Brain microvascular endothelial cell (primary cell): Measurements from ENCODE around the gene TEPSIN.
A peak's percentile ranks its signal among the peaks of the same experiment; 100 is the strongest.

ENCODE experiments used
- DNase-seq: peaks from one replicate; pipeline ENCODE4 v3.0.0-alpha.2; 2020
- H3K27ac ChIP-seq: fragments of 250-450 bp; sonication (Bioruptor Pico); 2 replicates; pipeline ENCODE4 v1.5.1; 2020; ENCODE audit warnings: mild to moderate bottlenecking, moderate library complexity
- H3K27me3 ChIP-seq: fragments of 250-450 bp; sonication (Bioruptor Pico); replicated peaks from 2 replicates; pipeline ENCODE4 v1.5.1; 2020; ENCODE audit warnings: mild to moderate bottlenecking
- H3K36me3 ChIP-seq: fragments of 250-450 bp; sonication (Bioruptor Pico); replicated peaks from 2 replicates; pipeline ENCODE4 v1.5.1; 2020; ENCODE audit warnings: mild to moderate bottlenecking
- H3K4me3 ChIP-seq: 2 replicates; pipeline ENCODE4 v1.5.1; 2011; ENCODE audit warnings: low read depth, mild to moderate bottlenecking, control low read depth, low read length, moderate library complexity
- in situ Hi-C: cut with HindIII; loops from 2 replicates; pipeline ENCODE4 v1.10.0; 2017; ENCODE audit warnings: low sequenced_read_pairs, low pct_ligation_motif_present
- TF ChIP-seq, protein P1 (sequence below): IDR thresholded peaks from 2 replicates; pipeline ENCODE4 v1.5.1; 2011; ENCODE audit warnings: low read depth, mild to moderate bottlenecking, moderate library complexity, low read length, control low read depth, inconsistent platforms; ENCODE audit errors: missing control alignments

Gene TEPSIN

DNA sequence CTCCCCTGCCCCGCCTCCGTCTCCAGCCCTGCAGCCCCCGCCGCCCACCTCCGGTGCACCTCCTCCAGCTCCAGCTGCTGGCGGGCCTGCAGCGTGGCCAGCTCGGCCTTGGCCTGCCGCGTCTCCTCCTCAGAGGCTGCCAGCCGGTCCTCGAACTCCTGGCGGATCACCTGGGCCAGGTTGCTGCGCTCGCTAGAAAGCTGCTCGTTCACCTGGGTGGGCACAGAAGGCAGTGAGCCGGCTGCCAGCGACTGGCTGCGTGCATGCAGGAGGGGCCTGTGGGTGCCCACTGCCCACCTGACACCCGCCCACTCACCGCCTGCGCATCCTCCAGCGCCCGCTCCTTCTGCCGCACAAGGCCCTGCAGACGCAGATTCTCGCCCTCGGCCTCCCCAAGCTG, 48.3 kb downstream of the TEPSIN start:
- no peaks in the 10 kb centered on the region for H3K27me3 ChIP-seq
- TF ChIP-seq, protein P1, sequence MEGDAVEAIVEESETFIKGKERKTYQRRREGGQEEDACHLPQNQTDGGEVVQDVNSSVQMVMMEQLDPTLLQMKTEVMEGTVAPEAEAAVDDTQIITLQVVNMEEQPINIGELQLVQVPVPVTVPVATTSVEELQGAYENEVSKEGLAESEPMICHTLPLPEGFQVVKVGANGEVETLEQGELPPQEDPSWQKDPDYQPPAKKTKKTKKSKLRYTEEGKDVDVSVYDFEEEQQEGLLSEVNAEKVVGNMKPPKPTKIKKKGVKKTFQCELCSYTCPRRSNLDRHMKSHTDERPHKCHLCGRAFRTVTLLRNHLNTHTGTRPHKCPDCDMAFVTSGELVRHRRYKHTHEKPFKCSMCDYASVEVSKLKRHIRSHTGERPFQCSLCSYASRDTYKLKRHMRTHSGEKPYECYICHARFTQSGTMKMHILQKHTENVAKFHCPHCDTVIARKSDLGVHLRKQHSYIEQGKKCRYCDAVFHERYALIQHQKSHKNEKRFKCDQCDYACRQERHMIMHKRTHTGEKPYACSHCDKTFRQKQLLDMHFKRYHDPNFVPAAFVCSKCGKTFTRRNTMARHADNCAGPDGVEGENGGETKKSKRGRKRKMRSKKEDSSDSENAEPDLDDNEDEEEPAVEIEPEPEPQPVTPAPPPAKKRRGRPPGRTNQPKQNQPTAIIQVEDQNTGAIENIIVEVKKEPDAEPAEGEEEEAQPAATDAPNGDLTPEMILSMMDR, result no peak
- DNase-seq, result no peak
- in situ Hi-C loops, result no loop called here
- H3K27ac ChIP-seq, result no peak overlapping the region
- H3K4me3 ChIP-seq, result no peak overlapping the region
- no peaks in the 10 kb centered on the region for H3K36me3 ChIP-seq

DNA sequence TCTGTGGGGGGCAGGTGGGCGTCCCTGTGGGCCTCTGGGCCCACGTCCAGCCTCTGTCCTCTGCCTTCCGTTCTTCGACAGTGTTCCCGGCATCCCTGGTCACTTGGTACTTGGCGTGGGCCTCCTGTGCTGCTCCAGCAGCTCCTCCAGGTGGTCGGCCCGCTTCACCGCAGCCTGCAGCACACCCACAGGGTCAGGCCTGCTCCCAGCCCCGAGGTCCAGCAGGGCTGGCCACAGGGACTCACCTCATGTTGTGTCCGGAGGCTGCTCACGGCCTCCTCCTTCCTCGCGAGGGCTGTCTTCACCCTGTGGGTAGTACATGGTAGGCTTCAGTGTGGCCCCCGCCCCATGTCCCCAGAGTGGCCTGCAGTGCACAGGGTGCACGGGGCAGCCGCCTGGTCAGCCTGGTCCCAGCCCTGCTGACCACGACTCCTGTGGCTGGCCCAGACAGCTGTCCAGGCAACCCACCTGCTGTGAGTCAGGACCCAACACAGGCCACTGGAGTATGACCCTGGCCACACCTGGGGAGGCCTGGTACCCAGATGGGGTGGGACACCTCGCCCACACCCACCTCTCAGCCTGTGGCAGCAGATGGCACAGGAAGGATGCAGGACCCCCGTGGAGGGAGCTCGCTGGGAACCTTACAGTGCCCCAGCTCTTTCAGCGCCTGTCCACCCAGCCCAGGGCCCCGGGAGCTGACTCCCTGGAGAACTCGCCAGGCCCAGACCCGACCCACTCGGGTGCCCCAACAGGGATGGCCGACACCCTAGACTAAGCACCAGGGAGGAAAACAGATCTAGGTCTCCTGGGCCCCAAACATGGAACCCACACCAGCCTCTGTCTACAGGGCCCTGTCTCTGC, 49.0 kb downstream of the TEPSIN start:
- in situ Hi-C loops, result loop anchor here (5.0 kb wide), 1 partner anchor 58 kb away; no protein-coding TSS in a partner anchor
- no peak overlapping the region for H3K27ac ChIP-seq
- H3K27me3 ChIP-seq, result no peaks in the 10 kb centered on the region
- TF ChIP-seq, protein P1, result peak; percentile 42
- DNase-seq, result no peak
- H3K4me3 ChIP-seq, result no peak overlapping the region
- H3K36me3 ChIP-seq, result no peaks in the 10 kb centered on the region

DNA sequence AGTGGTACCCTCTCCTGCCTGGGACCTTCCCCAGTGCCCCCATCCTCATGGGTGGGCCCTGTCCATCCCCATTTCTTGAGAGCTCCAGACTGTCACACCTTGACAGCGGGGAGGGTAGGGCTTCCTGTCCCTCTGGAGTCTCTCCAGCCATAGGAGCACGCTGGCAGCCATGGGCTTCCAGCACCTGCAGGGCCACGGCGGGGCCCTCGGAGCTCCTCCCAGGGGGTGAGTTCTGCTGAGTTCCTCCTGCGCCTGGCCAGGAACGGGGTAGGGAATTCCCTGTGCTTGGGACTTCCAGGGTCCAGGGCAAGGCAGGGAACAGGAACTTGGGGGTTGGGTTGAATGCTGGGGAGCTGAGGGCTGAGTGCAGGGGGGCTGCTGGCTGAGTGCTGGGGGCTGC, 49.8 kb downstream of the TEPSIN start:
- H3K27ac ChIP-seq, result no peak overlapping the region
- H3K4me3 ChIP-seq, result no peak overlapping the region
- no peak for DNase-seq
- in situ Hi-C loops, result loop anchor here (5.0 kb wide), 1 partner anchor 57 kb away; no protein-coding TSS in a partner anchor
- TF ChIP-seq, protein P1, result no peak
- H3K36me3 ChIP-seq, result no peaks in the 10 kb centered on the region
- no peaks in the 10 kb centered on the region for H3K27me3 ChIP-seq

DNA sequence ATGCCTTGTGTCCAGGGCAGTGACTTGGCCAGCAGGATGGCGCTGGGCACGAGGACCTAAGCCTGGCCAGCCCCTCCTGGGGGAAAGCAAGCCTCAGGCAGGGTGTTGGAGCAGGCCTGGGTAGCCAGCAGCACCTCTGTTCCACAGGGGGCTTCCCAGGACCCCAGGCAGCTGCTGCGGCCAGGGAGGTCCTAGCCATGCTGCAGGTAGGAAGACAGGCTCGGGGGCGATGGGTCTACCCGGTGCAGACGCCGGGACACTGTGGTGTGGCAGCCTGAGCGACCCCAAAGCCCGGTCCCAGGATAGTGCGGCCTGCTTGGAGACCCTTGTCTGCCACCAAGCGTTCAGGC, 50.4 kb downstream of the TEPSIN start:
- DNase-seq, result no peak
- H3K4me3 ChIP-seq, result no peak overlapping the region
- no peaks in the 10 kb centered on the region for H3K36me3 ChIP-seq
- TF ChIP-seq, protein P1, result no peak
- no peak overlapping the region for H3K27ac ChIP-seq
- in situ Hi-C loops, result loop anchor here (5.0 kb wide), 1 partner anchor 56 kb away; no protein-coding TSS in a partner anchor
- no peaks in the 10 kb centered on the region for H3K27me3 ChIP-seq

DNA sequence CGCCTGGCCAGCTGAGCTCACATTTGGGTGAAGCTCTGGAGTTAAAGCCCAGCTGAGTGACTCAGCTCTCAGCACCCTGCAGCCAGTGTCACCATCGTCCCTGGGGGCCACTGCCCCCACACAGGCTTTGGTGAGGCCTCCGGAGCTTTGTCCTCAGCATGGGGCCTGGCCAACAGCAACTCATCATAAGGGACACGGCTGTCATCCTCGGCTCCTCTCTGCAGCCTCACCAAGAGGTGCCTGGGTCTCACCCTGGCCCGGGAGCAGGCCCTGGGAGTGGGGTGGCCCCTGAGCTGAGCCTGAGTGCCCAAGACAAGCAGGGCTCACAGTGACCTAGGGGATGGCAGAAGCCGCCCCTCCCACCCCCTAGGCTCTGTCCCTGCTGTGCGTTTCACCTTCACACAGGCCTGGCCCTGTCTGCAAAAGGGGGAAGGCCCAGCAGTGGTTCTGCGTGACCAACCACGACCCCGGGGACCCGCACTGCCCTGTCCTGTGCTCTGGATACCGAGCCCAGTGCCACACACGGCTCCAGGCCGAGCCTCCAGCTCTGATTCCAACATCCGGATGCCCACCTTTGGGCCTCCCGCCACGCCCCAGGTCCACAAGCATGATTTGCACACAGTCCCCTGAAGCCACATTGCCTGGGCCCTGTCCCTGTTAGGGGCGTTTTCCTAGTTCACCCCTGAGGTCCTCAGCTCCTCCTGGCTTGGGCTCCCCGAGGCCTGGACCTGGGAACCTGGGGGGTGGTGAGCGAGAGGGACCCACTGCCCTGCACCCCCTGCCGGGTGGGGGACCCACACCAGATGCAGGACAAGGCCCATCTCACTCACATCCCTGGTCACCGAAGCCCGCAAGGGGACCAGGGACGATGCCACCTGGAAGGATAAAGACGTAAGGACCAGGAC, 51.0 kb downstream of the TEPSIN start:
- no peaks in the 10 kb centered on the region for H3K27me3 ChIP-seq
- no peak overlapping the region for H3K27ac ChIP-seq
- no peaks in the 10 kb centered on the region for H3K36me3 ChIP-seq
- TF ChIP-seq, protein P1, result no peak
- in situ Hi-C loops, result loop anchor here (5.0 kb wide), 1 partner anchor 56 kb away; no protein-coding TSS in a partner anchor
- no peak overlapping the region for H3K4me3 ChIP-seq
- DNase-seq, result no peak
